Right kidney (tissue), 9 donors: ENCODE measurements around the gene UCHL3.
A peak's percentile ranks its signal among the peaks of the same experiment; 100 is the strongest.

Experiments
- DNase-seq: peaks from one replicate; pipeline ENCODE4 v3.0.0-alpha.2; 2016
- long read RNA-seq, 8 donors: transcript quantifications; one replicate each; lab custom pipeline, GENCODE V29; 2026

UCHL3 gene
- long read RNA-seq, donor 1, partial matches to known transcripts, result 0 of 22 reads
- long read RNA-seq, donor 1, other reads (novel, unspliced or antisense), result 21 of 22 reads
- long read RNA-seq, donor 2, partial matches to known transcripts, result 6 of 13 reads
- long read RNA-seq, donor 2, other reads (novel, unspliced or antisense), result 6 of 13 reads
- long read RNA-seq, donor 3, partial matches to known transcripts, result 0 of 7 reads
- long read RNA-seq, donor 3, other reads (novel, unspliced or antisense), result 6 of 7 reads
- long read RNA-seq, donor 4, partial matches to known transcripts, result 0 of 4 reads
- long read RNA-seq, donor 4, other reads (novel, unspliced or antisense), result 0 of 4 reads
- long read RNA-seq, donor 5, partial matches to known transcripts, result 0 of 26 reads
- long read RNA-seq, donor 5, other reads (novel, unspliced or antisense), result 22 of 26 reads
- long read RNA-seq, donor 6, partial matches to known transcripts, result 0 of 2 reads
- long read RNA-seq, donor 6, other reads (novel, unspliced or antisense), result 0 of 2 reads
- long read RNA-seq, donor 7, partial matches to known transcripts, result 0 of 22 reads
- long read RNA-seq, donor 7, other reads (novel, unspliced or antisense), result 19 of 22 reads
- long read RNA-seq, donor 8, partial matches to known transcripts, result 0 of 12 reads
- long read RNA-seq, donor 8, other reads (novel, unspliced or antisense), result 12 of 12 reads

GRCh38 chr13:75549262-75550158, at the start of gene UCHL3:
Gene UCHL3, plus strand, starts transcription at chr13:75549791. Its CDS starts 30 bp downstream, at chr13:75549821.
- DNase-seq, result peak; percentile 96

GRCh38 chr13:75505327-75505726, 44.3 kb upstream of the UCHL3 start:
- no peak for DNase-seq

GRCh38 chr13:75506018-75506417, 43.6 kb upstream of the UCHL3 start:
- no peak for DNase-seq

GRCh38 chr13:75507027-75508001, 42.3 kb upstream of the UCHL3 start:
- no peak for DNase-seq

GRCh38 chr13:75508002-75508548, 41.5 kb upstream of the UCHL3 start:
- no peak for DNase-seq

GRCh38 chr13:75511051-75511625, 38.5 kb upstream of the UCHL3 start:
- DNase-seq, result no peak

- no peak for DNase-seq
Measured at GRCh38 chr13:75512253-75512652, 37.3 kb upstream of the UCHL3 start.

GRCh38 chr13:75513271-75513670, 36.3 kb upstream of the UCHL3 start:
- no peak for DNase-seq

- no peak for DNase-seq
Measured at GRCh38 chr13:75514080-75514995, 35.3 kb upstream of the UCHL3 start.

- no peak for DNase-seq
Measured at GRCh38 chr13:75518439-75519088, 31.0 kb upstream of the UCHL3 start.

- DNase-seq, result no peak
Measured at GRCh38 chr13:75521956-75522355, 27.6 kb upstream of the UCHL3 start.

GRCh38 chr13:75530549-75530961, 19.0 kb upstream of the UCHL3 start:
- DNase-seq, result no peak

- no peak for DNase-seq
Measured at GRCh38 chr13:75533861-75534260, 15.7 kb upstream of the UCHL3 start.

- DNase-seq, result peak; percentile 96
Measured at GRCh38 chr13:75537401-75538365, 11.9 kb upstream of the UCHL3 start, which contains the start of gene COMMD6. Gene COMMD6, minus strand, starts transcription at chr13:75537841. Its CDS starts 36 bp downstream, at chr13:75537805.

GRCh38 chr13:75541287-75541686, 8.3 kb upstream of the UCHL3 start:
- DNase-seq, result no peak

- no peak for DNase-seq
Measured at GRCh38 chr13:75541961-75542360, 7.6 kb upstream of the UCHL3 start.

GRCh38 chr13:75544681-75545330, 4.8 kb upstream of the UCHL3 start:
- DNase-seq, result no peak
